Endodermal cell (in vitro differentiated cells): ENCODE measurements around the gene TRPC6. TPM values are rescaled to one million over a fixed set of nuclear protein-coding genes. Genes with fewer than 3 reads are reported as not detected.
A peak's percentile ranks its signal among the peaks of the same experiment; 100 is the strongest.

Source experiments
- DNase-seq: peaks from one replicate; pipeline ENCODE4 v3.0.0-alpha.2; 2017
- H3K27ac ChIP-seq: 2 replicates; pipeline ENCODE4 v1.5.1; 2013; ENCODE audit warnings: mild to moderate bottlenecking, low read depth, low read length, moderate library complexity
- H3K27me3 ChIP-seq: 2 replicates; pipeline ENCODE4 v1.6.1; 2013; ENCODE audit warnings: mild to moderate bottlenecking, low read length, moderate library complexity; ENCODE audit not compliant: insufficient read depth, control insufficient read depth, poor library complexity, severe bottlenecking
- H3K36me3 ChIP-seq: 2 replicates; pipeline ENCODE4 v1.7.0; 2013; ENCODE audit warnings: mild to moderate bottlenecking, low read length, moderate library complexity; ENCODE audit not compliant: control insufficient read depth, insufficient read depth
- H3K4me1 ChIP-seq: one replicate; pipeline ENCODE4 v1.7.0; 2013; ENCODE audit warnings: low read length; ENCODE audit not compliant: control insufficient read depth, insufficient read depth
- H3K4me3 ChIP-seq: 2 replicates; pipeline ENCODE4 v1.5.1; 2013; ENCODE audit warnings: mild to moderate bottlenecking, low read length, moderate library complexity
- H3K9ac ChIP-seq: 2 replicates; pipeline ENCODE4 v1.6.1; 2013; ENCODE audit warnings: mild to moderate bottlenecking, low read length, moderate library complexity; ENCODE audit not compliant: poor library complexity, severe bottlenecking; ENCODE audit errors: extremely low read depth
- H3K9me3 ChIP-seq: 2 replicates; pipeline ENCODE4 v1.6.1; 2013; ENCODE audit warnings: mild to moderate bottlenecking, low read length, moderate library complexity; ENCODE audit not compliant: control insufficient read depth
- H3K27ac Mint-ChIP-seq: 2 replicates; pipeline ENCODE4 v1.8.0; 2020; ENCODE audit warnings: mixed read lengths
- H3K27me3 Mint-ChIP-seq: 2 replicates; pipeline ENCODE4 v1.8.0; 2021; ENCODE audit warnings: mild to moderate bottlenecking, mixed read lengths; ENCODE audit not compliant: insufficient read depth
- H3K36me3 Mint-ChIP-seq: 2 replicates; pipeline ENCODE4 v1.8.0; 2020; ENCODE audit warnings: low read depth, mixed read lengths
- H3K4me1 Mint-ChIP-seq: 2 replicates; pipeline ENCODE4 v1.8.0; 2020; ENCODE audit warnings: mixed read lengths
- H3K4me3 Mint-ChIP-seq: 2 replicates; pipeline ENCODE4 v1.8.0; 2020; ENCODE audit warnings: mild to moderate bottlenecking, moderate library complexity, mixed read lengths
- H3K9me3 Mint-ChIP-seq: 2 replicates; pipeline ENCODE4 v1.8.0; 2020; ENCODE audit warnings: mild to moderate bottlenecking, mixed read lengths
- CTCF ChIP-seq: fragments of 200-600 bp; sonication (generic); conservative IDR thresholded peaks from 2 replicates; pipeline ENCODE4 v1.5.0; 2021; ENCODE audit warnings: antibody characterized with exemption, mild to moderate bottlenecking
- WGBS, 2 experiments: methylation state at CpG; one replicate each; pipeline versions ENCODE4 v1.1.5 to v1.1.7; 2013; ENCODE audit warnings: missing lambda C conversion rate in 2 of 2, mixed read lengths in 1 of 2; ENCODE audit not compliant: insufficient coverage in 1 of 2, insufficient read length in 1 of 2; 5-methylcytosine and 5-hydroxymethylcytosine counted together
- total RNA-seq, 2 donors: library from RNA; stranded (reverse); fragmentation: NEBNext Ultra II Directional in 1 of 2; extraction: Animal tissue kit (Norgen Biotek cat#: 25700) in 1 of 2; gene quantifications; 2 replicates in 1 of 2; 3 replicates in 1 of 2; pipeline ENCODE4 v1.2.1, GENCODE V29; 2021

TRPC6 gene
- total RNA-seq, 2 donors from 2014 or later = 1.2 to 5.1 TPM

DNA sequence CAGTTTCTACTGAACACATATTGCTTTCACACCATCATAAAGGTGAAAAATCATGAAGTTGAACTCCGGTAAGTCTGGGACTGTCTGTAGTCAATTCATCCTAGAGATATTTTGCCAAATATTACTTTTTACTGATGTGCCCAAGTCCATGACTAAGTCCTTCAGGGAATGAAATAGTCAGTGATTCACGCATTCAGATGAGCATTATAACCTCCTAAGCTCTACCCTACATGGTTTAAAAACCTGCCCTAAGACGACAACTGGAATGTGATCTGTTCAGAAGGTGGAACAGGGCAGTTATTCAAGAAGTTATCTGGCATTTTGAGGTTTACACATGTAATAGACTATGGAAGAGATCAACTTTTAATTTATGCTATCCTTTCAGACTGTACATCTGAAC, 125.6 kb downstream of the TRPC6 start:
- Histone ChIP-seq H3K27ac (no peak overlapping the region), H3K4me3 (no peak overlapping the region), H3K9ac (no peak overlapping the region), H3K4me1 (no peaks in the 10 kb centered on the region), H3K36me3 (no peaks in the 10 kb centered on the region), H3K27me3 (no peaks in the 10 kb centered on the region), H3K9me3 (peaks cover 11% of the 10 kb centered on the region)
- 90 to 96% methylated on average over 3 of the region's 3 CpGs for WGBS, 2 experiments
- peaks cover 5% of the 10 kb centered on the region for H3K36me3 Mint-ChIP-seq
- no peak for TF ChIP-seq CTCF
- no peak overlapping the region for H3K4me3 Mint-ChIP-seq
- H3K9me3 Mint-ChIP-seq = peaks cover 23% of the 10 kb centered on the region
- peaks cover 6% of the 10 kb centered on the region for H3K4me1 Mint-ChIP-seq
- DNase-seq = no peak
- no peaks in the 10 kb centered on the region for H3K27me3 Mint-ChIP-seq
- H3K27ac Mint-ChIP-seq = no peak overlapping the region

DNA sequence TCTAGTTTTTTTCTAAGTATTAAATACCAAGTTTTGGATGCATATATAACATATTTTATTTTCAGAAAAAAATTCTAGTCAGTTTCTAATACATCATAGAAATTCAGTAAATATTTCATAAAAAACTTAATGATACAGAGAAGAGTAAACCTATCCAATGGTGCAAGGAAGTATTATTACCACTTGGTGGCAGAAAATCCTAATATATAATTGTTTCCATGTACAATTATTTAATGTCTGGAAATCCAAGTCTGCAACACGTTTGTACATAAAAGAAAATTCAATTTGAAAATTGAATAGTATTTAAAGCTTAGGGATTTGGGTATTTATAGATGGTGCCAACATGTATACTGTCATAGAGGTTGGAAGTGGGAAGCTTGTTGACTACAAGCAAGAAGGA, 127.0 kb downstream of the TRPC6 start:
- no peak overlapping the region for H3K4me3 Mint-ChIP-seq
- H3K4me1 ChIP-seq = no peaks in the 10 kb centered on the region
- H3K36me3 ChIP-seq = no peaks in the 10 kb centered on the region
- no peak overlapping the region for H3K27ac Mint-ChIP-seq
- H3K4me3 ChIP-seq = no peak overlapping the region
- no peak for DNase-seq
- H3K27ac ChIP-seq = no peak overlapping the region
- peaks cover 11% of the 10 kb centered on the region for H3K9me3 ChIP-seq
- TF ChIP-seq CTCF = peak; percentile 67
- peaks cover 5% of the 10 kb centered on the region for H3K36me3 Mint-ChIP-seq
- WGBS, 2 experiments = 28% methylated on average over 1 of the region's 1 CpG; no CpG with 5 or more reads in 1 of the 2 experiments
- peaks cover 6% of the 10 kb centered on the region for H3K4me1 Mint-ChIP-seq
- peaks cover 10% of the 10 kb centered on the region for H3K9me3 Mint-ChIP-seq
- no peak overlapping the region for H3K9ac ChIP-seq
- no peaks in the 10 kb centered on the region for H3K27me3 Mint-ChIP-seq
- H3K27me3 ChIP-seq = no peaks in the 10 kb centered on the region

GRCh38 chr11:101453682-101454081, 130.1 kb downstream of the TRPC6 start:
- no peaks in the 10 kb centered on the region for H3K27me3 ChIP-seq
- Mint-ChIP-seq H3K36me3 (no peaks in the 10 kb centered on the region), H3K9me3 (peaks cover 2% of the 10 kb centered on the region), H3K27me3 (no peaks in the 10 kb centered on the region), H3K27ac (no peak overlapping the region), H3K4me1 (peaks cover 11% of the 10 kb centered on the region), H3K4me3 (no peak overlapping the region)
- H3K36me3 ChIP-seq = no peaks in the 10 kb centered on the region
- no peak overlapping the region for H3K4me3 ChIP-seq
- no peak overlapping the region for H3K9ac ChIP-seq
- DNase-seq = no peak
- TF ChIP-seq CTCF = no peak
- WGBS, 2 experiments = 92% methylated on average over 2 of the region's 2 CpGs; no CpG with 5 or more reads in 1 of the 2 experiments
- H3K27ac ChIP-seq = no peak overlapping the region
- peaks cover 3% of the 10 kb centered on the region for H3K9me3 ChIP-seq
- no peaks in the 10 kb centered on the region for H3K4me1 ChIP-seq
